Stimulated activated CD4-positive, alpha-beta T cell treated with anti-CD3 and anti-CD28 coated beads, Interleukin-4, amount 100 ng/mL, for 24 hours (primary cell): ENCODE data around the gene LMO1.

Source experiments
- DNase-seq: peaks from one replicate; pipeline ENCODE4 v3.0.0-alpha.2; 2020

LMO1 gene

DNA sequence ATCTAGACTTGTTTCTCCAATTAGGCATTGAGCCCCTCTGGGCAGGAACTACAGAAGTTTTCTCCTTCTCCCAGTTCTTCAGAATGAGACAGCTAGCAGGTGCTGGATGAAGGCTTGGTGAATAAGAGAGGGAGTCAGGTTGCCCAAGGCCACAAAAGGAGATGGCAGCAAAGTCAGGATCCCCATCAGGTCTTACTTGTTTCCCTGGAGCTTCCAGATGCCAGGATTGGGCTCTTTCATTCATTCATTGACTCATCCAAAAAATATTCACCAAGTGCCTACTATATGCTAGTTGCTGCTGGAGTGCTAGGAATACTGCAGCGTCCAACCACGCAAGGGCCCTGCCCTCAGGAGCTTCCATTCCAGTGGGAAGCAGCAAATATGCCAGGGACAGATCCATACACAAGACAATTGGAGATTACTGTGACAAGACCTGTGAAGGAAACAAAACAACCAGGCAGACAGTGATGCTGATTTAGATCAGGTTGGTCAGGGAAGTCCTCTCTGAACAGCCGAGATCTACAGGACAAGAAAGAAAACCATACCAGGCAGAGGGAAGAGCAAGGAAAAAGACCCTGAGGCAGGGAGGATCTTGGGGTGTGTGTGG is 24.6 kb upstream of the LMO1 start:
- DNase-seq, result no peak

DNA sequence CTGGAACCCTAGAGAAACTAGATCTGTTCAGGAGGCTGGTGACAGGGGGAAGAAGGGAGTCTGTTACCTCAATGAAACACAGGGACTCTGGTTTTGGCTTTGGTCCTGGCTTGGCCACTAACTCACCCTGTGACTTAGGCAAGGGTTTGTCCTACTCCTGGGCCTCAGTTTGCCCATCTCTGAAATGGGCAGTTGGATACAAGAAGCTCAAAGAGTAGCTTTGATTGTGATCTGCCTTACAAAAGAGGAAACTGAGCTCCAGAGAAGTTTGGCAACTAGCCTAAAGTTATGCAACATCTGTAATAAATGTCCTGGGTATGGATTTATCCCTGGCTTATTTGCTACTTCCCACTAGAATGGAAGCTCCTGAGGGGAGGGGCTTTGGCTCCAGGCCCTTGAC is 24.0 kb upstream of the LMO1 start:
- DNase-seq, result no peak

DNA sequence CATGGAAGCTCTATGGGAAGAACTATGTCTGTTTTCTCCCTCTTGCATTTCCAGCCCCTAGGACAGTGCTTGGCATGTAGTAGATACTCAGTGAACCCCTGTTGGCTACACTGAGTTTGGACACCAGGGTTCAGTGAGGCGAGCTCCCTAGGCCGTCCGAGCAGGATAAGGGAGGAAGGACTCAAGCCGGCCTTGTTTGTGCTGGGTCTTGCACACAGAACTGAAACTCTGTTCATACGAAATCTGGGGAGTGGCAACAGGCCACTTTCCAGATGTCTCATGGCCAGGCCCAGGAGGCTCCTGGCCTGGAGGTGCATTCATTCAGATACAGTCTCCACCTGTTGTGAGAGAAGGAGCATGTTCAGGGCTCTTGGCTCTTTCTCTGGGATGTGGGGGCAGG is 23.6 kb upstream of the LMO1 start:
- no peak for DNase-seq

DNA sequence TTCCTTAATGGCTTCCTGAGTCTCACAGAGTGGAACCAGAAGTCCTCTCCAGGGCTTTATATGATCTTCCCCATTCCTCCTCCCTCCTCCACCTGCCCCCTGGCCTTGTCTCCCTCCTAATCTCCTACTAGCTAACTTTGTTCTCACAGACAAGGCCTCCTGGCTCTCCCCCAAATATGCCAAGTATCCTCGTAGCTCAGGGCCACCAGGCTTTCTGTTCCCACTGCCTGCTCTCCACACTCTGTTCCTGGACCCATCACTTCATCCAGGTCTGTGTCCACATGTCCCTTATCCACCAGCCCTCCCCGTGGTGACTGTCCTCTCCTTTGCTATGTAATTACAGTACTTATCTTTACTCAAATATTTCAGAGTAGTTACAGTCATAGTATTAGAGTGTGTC is 23.2 kb upstream of the LMO1 start:
- DNase-seq, result no peak

DNA sequence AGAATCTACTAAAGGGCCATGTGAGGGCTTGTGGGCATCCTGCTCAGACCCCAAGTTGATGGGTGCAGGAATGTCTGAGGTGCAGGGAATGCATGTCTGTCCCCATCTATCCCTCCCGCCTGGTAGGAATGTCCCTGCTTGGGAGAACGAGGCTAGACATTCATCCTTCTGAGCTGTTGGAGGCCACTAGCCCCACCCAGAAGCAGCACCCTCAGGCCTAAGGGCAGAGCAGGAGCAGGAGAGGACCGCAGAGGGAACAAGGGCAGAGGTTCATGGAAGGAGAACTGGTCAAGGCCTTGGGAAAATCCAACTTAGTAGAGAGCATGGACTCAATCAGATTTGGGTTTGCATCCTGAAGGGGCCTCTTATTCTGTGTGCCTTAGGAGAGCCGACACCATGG is 22.1 kb upstream of the LMO1 start:
- DNase-seq, result no peak

DNA sequence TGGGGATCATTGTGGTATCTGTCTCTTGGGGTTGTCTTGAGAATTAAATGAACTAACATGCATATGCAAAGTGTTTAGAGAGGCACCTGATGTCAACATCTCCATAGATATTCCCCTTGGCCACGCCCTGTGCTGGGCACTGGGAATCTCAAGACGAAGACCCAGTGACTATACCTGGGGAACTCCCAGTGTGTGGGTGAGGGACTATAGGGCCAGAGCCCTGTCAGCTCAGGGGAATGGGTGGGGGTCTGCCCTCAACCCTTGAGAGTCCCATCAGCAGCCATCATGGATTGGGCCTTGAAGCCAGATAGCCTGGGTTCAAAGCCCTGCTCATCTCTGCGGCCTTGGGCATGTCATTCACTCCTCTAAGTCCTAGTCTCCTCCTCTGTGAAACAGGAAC is 21.6 kb upstream of the LMO1 start:
- DNase-seq, result no peak

DNA sequence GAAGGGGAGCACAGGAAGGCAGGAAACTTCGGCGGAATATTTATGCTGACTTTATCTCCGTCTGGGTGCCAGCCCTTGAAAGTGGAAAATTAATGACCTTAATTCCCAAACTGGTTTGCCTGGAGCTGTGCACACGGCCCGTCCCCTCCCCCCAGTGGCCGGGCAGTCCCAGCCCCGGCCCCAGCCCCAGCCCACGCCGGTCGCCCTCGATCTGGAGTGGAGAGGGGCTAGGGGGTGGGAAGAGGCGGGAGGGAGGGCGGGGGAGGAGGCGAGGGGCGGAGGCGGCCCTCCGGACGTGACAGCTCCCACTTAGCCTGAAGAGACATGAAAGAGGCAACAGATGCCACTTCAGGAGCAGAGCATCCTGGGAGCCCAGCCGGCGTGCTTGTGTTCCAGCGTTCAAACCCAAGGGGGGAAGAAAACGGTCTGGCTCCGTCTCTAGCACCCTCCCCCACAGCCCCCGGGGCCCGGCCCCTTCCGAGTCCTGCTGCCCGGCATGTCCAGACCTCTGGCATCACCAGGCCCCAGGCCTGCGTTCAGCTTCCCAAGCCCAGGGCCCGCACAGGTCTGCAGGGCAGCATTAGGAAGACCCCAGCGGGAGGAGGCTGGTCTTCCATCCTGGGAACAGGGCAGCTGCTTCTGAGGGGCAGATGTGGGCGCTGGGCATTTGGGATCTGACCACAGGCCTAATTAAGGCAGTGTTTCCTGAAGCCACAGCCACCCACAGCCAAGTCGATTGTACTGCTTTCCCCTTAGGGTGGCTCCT is 20.0 kb upstream of the LMO1 start:
- DNase-seq, result no peak

DNA sequence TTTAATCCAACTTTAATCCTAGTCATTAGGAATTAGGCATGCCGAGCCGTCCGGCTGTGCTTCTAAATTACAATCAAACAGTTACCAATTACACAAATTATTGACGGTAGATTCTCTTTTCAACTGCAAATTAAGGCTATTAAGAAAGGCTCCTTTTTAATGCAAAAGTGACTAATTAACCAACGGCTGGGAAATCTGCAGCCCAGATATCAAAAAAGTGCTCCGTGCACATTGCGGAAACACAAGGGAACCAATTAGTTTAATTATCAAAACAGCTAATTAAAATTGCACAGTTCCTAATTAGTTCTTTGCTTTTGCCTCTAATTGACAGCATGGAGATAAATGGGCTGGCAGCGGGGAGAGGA is 19.4 kb upstream of the LMO1 start:
- DNase-seq, result no peak

DNA sequence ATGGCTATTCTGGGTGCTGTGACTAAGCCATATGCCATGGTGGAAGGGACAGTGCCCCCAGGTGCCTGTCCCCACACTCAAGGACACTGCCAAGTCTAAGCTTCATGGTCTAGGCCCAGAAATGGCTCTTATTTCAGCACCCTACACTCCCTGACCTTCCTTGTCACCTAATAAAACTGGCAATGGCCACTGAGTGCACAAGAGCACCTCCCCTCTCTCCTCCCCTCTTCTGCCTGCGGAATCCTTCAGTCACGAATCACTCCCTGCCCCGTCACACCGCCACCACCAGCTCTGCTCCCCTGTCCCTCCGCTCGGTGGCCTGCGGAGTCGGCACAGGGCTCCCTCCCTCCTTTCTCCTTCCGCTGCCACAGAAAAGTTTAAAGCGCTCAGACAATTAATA is 19.0 kb upstream of the LMO1 start:
- no peak for DNase-seq

DNA sequence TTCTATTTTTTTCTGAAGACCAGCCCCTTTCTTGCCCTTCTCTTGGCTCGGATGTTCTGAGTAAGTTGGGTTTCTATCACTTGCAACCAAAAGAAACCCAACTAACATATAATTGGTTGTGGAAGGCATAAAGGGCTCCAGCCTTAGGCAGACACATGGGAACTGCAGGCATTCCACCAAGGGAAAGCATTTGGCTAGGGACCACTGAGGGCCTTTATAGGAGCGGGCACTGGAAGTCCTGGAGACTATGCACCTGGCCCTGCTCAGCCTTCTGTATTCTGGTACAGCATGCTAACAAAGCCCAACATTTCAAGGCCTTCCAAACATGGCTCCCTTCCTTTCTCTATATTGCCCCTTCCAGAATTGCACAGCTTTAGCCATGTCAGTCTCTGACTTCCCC is 17.6 kb upstream of the LMO1 start:
- no peak for DNase-seq

DNA sequence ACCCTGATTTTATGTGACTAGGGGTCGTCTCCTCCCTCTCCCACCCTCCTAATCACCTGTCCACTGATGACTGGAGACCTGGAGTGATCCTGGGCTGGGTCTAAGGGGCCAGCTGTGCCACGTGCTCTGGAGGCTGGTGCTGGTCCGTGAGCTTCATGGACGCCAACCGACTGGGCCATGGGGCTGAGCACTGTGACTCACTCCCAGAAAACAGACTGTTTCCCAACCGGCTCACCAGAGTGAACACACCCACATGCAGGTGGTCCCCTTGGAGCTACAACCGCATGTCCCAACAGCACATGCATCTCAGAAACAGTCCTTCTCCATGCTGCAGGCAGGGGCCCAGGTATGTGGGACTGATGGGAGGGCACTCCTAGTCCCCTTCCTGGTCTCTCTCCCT is 14.0 kb upstream of the LMO1 start:
- no peak for DNase-seq

DNA sequence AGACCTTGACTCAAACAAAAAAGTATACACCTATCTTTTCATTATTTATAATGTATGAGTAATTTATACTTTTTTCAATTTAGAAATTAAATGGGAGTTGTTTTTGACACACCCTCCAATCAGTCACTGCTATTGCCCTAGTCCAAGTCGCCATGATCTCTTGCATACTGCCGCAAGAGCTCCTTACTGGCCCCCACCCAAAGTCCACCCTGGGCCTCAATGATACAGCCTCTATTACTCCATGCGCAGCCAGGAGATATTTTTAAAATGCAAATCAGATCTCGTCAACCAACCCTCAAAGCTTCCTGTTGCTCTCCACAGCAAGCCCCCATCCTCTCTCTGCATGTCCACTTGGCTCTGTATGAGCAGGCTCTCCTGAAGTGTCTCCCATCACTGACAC is 12.8 kb upstream of the LMO1 start:
- DNase-seq, result no peak

DNA sequence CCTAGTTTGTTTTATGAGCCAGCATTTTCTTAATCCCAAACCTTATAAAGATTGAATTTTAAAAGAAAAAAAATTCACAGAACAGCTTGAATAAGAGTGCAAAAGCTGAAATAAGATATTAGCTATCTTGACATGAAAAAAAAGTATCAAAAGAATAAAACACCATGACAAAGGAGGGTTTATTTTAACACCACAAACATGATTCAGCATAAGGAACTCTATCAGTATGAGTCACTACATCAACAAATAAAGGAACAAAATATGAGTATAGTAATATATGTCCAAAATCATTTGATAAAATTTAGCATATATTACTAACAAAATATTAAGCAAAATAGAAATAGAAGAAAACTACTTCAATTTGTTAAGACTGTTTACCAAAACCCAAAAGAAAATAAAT is 9.6 kb upstream of the LMO1 start:
- no peak for DNase-seq

DNA sequence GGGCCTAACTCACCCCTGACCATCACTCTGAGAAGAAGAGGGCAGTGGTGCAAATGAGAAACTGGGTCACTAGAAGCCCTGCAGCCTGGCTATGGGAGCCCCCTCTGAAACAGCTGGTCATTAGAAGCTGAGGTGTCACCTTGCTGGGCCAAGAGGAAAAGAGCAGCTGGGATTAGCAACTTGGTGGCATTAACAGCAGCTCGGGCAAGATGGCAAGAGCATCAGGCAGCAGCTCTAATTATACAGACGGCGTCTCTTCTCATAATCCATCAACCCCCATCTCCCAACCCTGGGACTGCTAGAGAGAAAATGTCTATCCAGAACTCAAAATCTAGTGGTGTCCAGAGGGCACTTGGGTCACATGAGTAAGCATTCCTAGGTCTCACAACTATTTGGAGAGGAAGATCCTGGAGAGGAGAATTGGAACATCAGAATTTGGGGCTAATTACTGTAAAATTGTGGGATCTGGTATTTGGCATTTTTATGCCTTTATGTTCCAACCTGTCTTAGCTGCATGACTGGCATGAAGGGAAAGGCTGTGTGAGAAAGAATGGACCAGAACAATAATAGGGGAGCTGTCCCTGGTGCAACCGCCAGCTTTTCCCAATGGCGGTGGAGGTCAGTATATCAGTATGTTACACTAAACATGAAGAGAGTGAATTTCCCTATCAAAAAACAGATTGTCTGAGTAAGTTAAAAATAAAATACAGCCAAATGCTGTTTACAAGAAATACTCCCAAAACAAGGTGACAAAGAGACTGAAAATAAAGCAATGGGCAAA is 7.6 kb upstream of the LMO1 start:
- no peak for DNase-seq

DNA sequence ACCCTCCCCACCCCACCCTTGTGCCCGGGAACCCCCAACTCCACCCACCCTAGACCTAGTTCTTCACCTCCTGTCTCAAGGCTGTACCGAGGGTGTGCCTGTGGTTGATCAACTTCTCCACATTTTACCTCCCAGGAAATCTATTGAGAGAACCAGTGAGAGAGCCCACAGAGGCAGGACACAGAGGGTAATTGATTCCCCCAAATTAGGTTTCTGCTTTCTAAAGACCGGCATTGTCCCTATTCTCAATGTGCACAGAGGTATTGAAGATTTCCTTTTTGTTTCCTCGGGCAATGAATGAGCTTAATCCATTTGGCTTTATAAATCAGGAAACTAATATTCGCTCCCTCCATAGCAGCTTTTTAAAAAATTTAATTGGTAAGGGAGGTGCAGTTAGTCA is 6.0 kb upstream of the LMO1 start:
- no peak for DNase-seq

DNA sequence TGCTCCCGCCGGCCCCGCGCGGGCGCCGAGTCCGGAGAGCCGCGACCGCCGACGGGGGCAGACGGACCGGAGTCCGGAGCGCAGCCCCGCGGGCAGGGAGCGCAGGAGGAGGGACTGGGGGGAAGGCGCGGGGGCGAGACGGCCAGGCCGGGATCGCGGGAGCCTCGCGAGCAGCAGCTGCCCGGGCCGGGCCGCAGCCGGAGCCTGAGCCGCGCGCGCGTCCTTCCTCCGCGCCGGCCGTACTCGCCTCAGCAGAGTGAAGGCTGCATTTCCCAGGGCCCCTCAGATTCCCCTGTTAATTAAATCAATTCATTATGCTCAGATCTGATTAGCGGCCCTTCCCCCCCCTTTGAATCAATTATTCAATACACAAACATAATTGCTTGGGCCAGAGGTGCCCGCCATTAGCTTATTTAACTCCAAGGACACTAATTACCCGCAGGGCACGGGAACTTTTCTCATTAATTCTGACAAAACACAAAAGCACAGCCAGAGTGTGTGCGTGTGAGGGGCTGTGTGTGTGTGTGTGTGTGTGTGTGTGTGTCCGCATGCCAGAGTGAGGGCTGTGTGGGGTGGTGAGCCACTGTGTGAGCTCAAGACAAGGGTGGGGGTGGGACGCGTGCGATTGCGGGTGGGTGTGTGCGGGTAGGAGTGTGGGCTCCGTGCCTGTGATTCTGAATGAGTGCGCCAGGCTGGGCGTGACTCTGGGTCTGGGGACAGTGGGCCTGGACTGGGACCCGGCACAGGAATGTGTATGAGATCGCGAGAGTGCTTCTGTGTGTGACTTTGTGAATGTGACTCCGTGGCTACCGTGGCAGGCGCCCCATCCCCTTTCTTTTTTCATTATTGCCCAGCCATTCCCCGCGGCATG is 5.1 kb upstream of the LMO1 start:
- no peak for DNase-seq

DNA sequence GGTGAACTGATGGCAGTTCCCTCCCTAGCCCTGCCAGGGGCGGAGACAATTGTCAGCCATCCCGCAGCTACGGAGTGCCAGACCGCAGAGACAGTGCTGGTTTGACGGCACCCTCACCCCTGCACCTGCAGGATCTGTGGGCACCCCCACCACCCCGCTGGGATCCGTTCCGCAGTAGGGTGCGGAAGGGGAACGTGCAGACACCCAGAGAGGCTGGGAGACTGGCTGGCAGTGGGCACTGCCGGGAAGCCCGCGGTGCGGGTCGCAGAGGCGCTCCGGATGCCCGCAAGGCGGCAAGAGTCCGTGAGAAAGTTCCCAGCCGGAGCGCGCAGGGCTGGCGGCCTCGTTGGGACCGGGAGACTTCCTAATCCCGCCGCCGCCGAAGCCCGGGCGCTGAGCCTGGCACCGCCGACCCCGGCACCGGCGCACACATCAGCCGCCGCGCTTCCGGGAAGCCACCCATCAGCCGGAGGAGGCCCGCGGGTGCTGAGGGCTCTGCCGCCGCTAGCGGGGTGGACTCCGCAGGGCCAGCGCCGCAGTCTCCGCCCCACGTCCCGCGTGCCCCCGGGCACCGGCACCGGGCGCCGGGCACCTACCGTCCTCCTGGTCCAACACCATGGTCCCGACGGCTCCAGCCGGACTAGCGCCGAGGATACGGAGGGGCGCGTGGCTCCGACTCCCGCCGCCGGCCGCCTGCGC is 4.3 kb upstream of the LMO1 start:
- DNase-seq, result peak; percentile 8

DNA sequence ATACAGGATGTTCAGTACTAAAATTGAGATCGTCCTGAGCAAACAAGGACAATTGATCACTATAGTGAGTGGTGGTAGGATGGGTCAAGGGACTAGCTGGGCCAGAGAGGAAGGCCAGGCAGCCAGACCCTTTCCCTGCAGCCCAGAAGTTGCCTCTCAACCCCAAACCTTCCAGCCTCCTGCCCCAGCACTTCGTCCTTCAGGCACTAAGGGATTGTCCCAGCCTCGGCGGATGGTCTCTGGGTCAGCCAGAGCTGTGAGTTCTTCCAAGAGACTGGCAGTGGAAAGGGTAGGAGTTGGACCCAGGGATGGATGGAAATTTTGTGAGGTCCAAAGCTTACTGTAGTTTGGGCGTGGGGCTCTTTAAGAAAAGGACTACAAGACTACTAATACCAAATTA is 3.6 kb upstream of the LMO1 start:
- no peak for DNase-seq

DNA sequence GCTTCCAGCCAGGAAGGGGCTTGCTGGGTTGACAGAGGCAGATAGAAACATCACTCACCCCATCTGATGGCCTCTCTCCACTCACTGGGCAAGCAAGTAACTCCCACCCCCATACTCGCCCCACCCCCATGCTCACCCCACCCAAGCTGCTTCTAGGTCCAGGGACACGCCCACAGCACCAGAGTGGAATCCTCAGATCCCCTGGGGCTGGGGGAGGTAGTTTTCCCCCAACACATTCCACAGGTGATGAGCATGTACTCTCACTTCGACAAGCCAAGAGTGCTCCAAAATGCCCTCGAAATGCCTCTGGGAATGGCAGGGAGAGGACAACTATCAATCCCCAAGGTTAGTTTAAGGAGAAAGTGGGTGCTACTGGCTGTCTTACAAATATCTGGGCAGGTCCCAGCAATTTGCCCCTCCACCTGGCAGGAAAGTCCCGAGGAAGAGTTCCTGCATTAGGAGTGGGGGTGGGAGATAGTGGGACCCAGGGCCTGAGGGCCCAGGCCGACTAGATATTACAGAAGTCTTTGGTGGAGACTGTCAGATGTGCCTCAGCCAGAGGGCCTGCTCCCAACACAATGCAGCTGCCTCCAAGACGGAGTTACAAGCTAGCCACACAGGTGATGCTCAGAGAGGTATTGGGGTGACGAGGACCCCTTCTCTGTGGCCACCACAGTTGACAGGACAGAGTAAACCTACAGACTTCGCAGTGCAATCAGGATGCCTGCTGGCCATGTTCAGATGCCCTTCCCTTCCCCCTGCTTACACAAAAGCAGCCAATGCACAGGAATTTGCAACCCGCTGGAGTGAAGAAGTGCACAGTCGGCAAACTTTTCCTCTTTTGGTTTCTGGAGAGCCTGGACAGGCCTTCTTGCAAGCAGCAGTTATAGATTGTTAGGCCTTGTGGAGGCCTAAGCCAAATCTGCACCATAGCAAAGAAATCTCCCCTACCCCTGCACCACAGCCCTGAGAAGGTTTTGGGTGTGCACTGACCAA is 2.9 kb upstream of the LMO1 start:
- no peak for DNase-seq

DNA sequence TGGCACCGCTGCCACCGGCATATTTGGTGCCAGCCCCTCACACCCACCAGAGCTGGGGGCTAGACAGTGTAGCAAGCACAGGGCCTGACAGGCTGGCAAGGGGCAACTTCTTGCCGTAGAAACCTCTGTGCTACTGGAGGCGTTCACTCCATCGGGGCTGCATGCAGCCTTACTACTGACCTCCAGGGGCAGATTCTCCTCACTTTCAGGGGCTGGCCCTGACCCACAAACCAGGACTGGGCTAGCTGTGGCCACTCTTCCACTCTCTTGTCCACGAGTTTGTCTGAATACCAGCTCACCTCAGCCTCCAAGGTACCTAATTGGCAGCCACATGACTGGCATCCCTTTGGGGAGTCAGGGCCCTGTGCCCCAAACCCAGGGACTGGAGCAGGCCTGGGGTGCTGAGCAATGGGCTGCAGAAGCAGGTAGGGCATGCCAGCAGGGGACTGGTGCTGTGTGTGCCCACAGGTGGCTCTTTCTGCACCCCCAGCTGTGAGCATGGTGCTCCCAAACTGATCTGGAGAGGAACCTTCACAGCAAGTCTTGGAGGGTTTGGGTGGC is 2.1 kb upstream of the LMO1 start:
- no peak for DNase-seq

DNA sequence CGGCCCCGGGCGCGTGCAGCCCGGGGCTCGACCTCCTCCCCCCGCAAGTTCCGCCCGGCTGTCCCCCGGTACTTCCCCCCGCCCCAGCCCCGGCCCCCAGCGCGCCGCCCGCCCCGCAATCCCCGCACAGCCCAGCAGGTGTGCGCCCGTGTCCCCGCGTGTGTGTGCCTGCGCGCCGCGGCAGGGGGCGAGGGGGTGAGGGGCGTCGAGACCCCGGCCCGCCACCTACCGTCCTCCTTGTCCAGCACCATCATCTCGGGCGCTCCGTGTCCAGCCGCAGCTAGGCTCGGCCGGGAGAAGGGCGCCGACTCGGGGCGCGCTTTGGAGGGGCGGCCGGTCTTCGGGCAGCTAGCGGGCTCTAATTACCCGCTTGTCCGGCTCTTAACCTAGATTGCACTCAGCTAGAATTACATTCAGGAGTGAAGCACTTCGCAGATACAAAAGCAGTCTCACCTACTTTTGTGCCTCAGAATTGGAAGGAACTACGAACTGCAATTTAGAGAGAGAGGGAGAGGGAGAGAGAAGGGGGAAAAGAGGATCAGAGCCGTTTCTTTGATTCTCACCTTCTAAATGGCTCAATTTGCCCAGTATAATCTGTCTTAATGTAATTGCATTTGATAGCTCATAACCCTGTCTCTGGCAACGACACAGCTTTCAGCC is 439 bp downstream of the LMO1 start:
- no peak for DNase-seq
